GM19438 (cell line): ENCODE data around the gene SLC2A2.

Experiments
- ATAC-seq: cut with Tn5 transposase; IDR thresholded peaks from one replicate; pipeline ENCODE4 v1.9.1; 2021; ENCODE audit warnings: low read depth; ENCODE audit not compliant: unreplicated experiment

Gene SLC2A2

GRCh38 chr3:171026597-171027293 lies at the start of gene SLC2A2:
TSS of gene SLC2A2 (minus strand) at chr3:171026720. CDS start at chr3:171026670, 50 bp downstream.
- ATAC-seq = no peak

GRCh38 chr3:171072432-171072831 lies 45.9 kb upstream of the SLC2A2 start:
- ATAC-seq = no peak

- no peak for ATAC-seq
These were observed 42.1 kb upstream of the SLC2A2 start for GRCh38 chr3:171068658-171069057.

GRCh38 chr3:171066206-171066605 lies 39.7 kb upstream of the SLC2A2 start:
- no peak for ATAC-seq

GRCh38 chr3:171065732-171066131 lies 39.2 kb upstream of the SLC2A2 start:
- ATAC-seq = no peak

- no peak for ATAC-seq
These were observed 37.9 kb upstream of the SLC2A2 start for GRCh38 chr3:171064461-171064860.

- no peak for ATAC-seq
These were observed 35.2 kb upstream of the SLC2A2 start for GRCh38 chr3:171061749-171062148.

- ATAC-seq = no peak
These were observed 33.5 kb upstream of the SLC2A2 start for GRCh38 chr3:171059978-171060377.

GRCh38 chr3:171058873-171059603 lies 32.5 kb upstream of the SLC2A2 start:
- ATAC-seq = no peak

GRCh38 chr3:171058058-171058457 lies 31.5 kb upstream of the SLC2A2 start:
- ATAC-seq = no peak

GRCh38 chr3:171057072-171057471 lies 30.6 kb upstream of the SLC2A2 start:
- ATAC-seq = no peak

- no peak for ATAC-seq
These were observed 30.0 kb upstream of the SLC2A2 start for GRCh38 chr3:171056528-171056927.

- no peak for ATAC-seq
These were observed 29.0 kb upstream of the SLC2A2 start for GRCh38 chr3:171055336-171056178.

GRCh38 chr3:171054921-171055320 lies 28.4 kb upstream of the SLC2A2 start:
- no peak for ATAC-seq

- no peak for ATAC-seq
These were observed 27.7 kb upstream of the SLC2A2 start for GRCh38 chr3:171054231-171054630.

- no peak for ATAC-seq
These were observed 23.4 kb upstream of the SLC2A2 start for GRCh38 chr3:171049861-171050444.

- ATAC-seq = no peak
These were observed 20.2 kb upstream of the SLC2A2 start for GRCh38 chr3:171046760-171047159.

- ATAC-seq = no peak
These were observed 18.6 kb upstream of the SLC2A2 start for GRCh38 chr3:171044835-171045793.

GRCh38 chr3:171044384-171044783 lies 17.9 kb upstream of the SLC2A2 start:
- no peak for ATAC-seq

GRCh38 chr3:171039674-171040073 lies 13.2 kb upstream of the SLC2A2 start:
- no peak for ATAC-seq
